Heart right ventricle (tissue), 16 donors: ENCODE measurements around the gene SH3D21. TPM values are rescaled to one million over a fixed set of nuclear protein-coding genes. Genes with fewer than 3 reads are reported as not detected.

Experiments used
- ATAC-seq, 8 donors: fragments of 200-7000 bp; cut with Tn5 transposase; one replicate each; pipeline ENCODE4 v1.9.1; 2020; ENCODE audit warnings: mild to moderate bottlenecking in 8 of 8, moderate library complexity in 8 of 8, moderate number of reproducible peaks in 1 of 8
- DNase-seq, 2 donors: peaks; one replicate each; pipeline ENCODE4 v3.0.0-alpha.2; 2020
- H3K27ac ChIP-seq, 10 donors: fragments of 200-600 bp; sonication (generic) in 2 of 10; one replicate each; pipeline versions ENCODE4 v1.5.0 to v1.8.0; 2020 to 2022; ENCODE audit warnings: mild to moderate bottlenecking in 3 of 10
- H3K27me3 ChIP-seq, 7 donors: fragments of 200-600 bp; one replicate each; pipeline ENCODE4 v1.8.0; 2021 to 2022; ENCODE audit warnings: mild to moderate bottlenecking in 2 of 7
- H3K36me3 ChIP-seq, 9 donors: fragments of 200-600 bp; sonication (generic) in 1 of 9; one replicate each; pipeline versions ENCODE4 v1.5.0 to v1.8.0; 2020 to 2022; ENCODE audit warnings: mild to moderate bottlenecking in 2 of 9
- H3K4me1 ChIP-seq, 9 donors: fragments of 200-600 bp; sonication (generic) in 1 of 9; one replicate each; pipeline versions ENCODE4 v1.5.0 to v1.8.0; 2020 to 2022; ENCODE audit warnings: mild to moderate bottlenecking in 4 of 9
- H3K4me3 ChIP-seq, 10 donors: fragments of 200-600 bp; sonication (generic) in 2 of 10; one replicate each; pipeline versions ENCODE4 v1.5.0 to v1.8.0; 2020 to 2022; ENCODE audit warnings: mild to moderate bottlenecking in 7 of 10, moderate library complexity in 2 of 10
- H3K9me3 ChIP-seq, 11 donors: fragments of 200-600 bp in 10 of 11; sonication (generic) in 2 of 11; one replicate each; pipeline versions ENCODE4 v1.5.0 to v1.8.0; 2013 to 2022; ENCODE audit warnings: mild to moderate bottlenecking in 2 of 11, control low read depth in 1 of 11, moderate library complexity in 1 of 11
- CTCF ChIP-seq, 9 donors: fragments of 200-600 bp; sonication (generic) in 2 of 9; IDR thresholded peaks; one replicate each; pipeline versions ENCODE4 v1.5.0 to v1.8.0; 2021 to 2022; ENCODE audit warnings: antibody characterized with exemption in 9 of 9, mild to moderate bottlenecking in 5 of 9, moderate library complexity in 1 of 9
- WGBS, 2 donors: extraction: QIAGEN DNeasy Blood & Tissue Kit; methylation state at CpG; one replicate each; pipeline ENCODE4 v1.1.7; 2013; ENCODE audit warnings: inconsistent platforms in 1 of 2; 5-methylcytosine and 5-hydroxymethylcytosine counted together
- intact Hi-C, 10 donors: fragments of 100-400 bp; cut with DNase I; formaldehyde crosslinking; loops; one replicate each; pipeline versions ENCODE4 v1.11.1 to v1.14.2; 2022
- polyA plus RNA-seq, 2 donors: library from polyadenylated mRNA; stranded (reverse); fragments of 200-250 nt; gene quantifications; one replicate each; pipeline ENCODE4 v1.2.3, GENCODE V29; 2013
- total RNA-seq, 10 donors: library from RNA; stranded (reverse); fragmentation: NEBNext Ultra II Directional in 3 of 10; extraction: Animal tissue kit (Norgen Biotek cat#: 25700) in 3 of 10; gene quantifications; one replicate each; pipeline versions ENCODE4 v1.2.1 to v1.2.4, GENCODE V29; 2021 to 2023
- donor health status: Arrhythmogenic right ventricular cardiomyopathy.
- donor health status: ischemic (EF 13 %, LVEDD 7.1; RV severe dilation, severe dysfunction).
- donor health status: healthy with polysubstance abuse.
- donor health status: DM: no; HTN: yes; CAD: no.
- donor health status: DM: no; HTN: no; CAD: no.
- donor health status: ischemic (EF 25% LVEDD 6.9; RV normal size, moderate dysfunction).
- donor health status: ischemic (EF 25% LVEDD 5.7; RV mildly dilated, moderate dysfunction).
- donor health status: healthy.
- donor health status: DM: yes; HTN: yes; CAD: no.
- donor health status: Ischemic cardiomyopathy.
- donor health status: ischemic (EF 35%, LVEDD 5.7; RV mildly dilated, moderate dysfunction).
- donor health status: nonischemic (EF 11% LVEDD 7.7; RV severe dilation, severe dysfunction).
- donor health status: DM: yes; HTN: yes; CAD: no.
- donor health status: PGD.
- donor health status: ischemic (EF 29% LVEDD 5.4; RV normal size, mild dysfunction).
- donor health status: nonischemic (EF 23%, LVEDD 6.1; RV moderate dilation, normal function).

The SH3D21 gene
- total and polyA plus RNA-seq, 12 donors, result 0.58 to 4.8 (median 1.7) TPM

DNA sequence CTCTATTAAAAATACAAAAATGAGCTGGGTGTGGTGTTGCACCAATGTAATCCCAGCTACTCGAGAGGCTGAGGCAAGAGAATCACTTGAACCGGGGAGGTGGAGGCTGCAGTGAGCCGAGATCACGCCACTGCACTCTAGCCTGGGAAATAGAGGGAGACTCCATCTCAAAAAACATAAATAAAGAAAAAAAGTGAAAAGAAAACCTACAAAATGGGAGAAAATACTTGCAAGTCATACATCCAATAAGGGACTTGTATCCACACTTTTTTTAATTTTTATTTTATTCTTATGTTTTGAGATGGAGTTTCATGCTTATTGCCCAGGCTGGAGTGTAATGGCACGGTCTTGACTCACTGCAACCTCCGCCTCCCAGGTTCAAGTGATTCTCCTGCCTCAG, 29.5 kb upstream of the SH3D21 start:
- no peak for TF ChIP-seq CTCF (IDR thresholded peaks at IDR 0.05)
- no peak for DNase-seq
- intact Hi-C loops, result no loop called here
- no peaks in the 10 kb centered on the region for H3K9me3 ChIP-seq
- no peaks in the 10 kb centered on the region for H3K27me3 ChIP-seq
- WGBS, 2 donors, result 97 to 99% methylated on average over 6 of the region's 6 CpGs
- peaks cover 0 to 67% (median 46%) of the 10 kb centered on the region in 9 donors for H3K4me1 ChIP-seq
- H3K36me3 ChIP-seq, result peaks cover 0 to 36% (median 0%) of the 10 kb centered on the region in 9 donors
- no peak overlapping the region for H3K4me3 ChIP-seq
- peak overlapping the region in 1 of 10 donors; percentile 82 for H3K27ac ChIP-seq
- no peak for ATAC-seq

DNA sequence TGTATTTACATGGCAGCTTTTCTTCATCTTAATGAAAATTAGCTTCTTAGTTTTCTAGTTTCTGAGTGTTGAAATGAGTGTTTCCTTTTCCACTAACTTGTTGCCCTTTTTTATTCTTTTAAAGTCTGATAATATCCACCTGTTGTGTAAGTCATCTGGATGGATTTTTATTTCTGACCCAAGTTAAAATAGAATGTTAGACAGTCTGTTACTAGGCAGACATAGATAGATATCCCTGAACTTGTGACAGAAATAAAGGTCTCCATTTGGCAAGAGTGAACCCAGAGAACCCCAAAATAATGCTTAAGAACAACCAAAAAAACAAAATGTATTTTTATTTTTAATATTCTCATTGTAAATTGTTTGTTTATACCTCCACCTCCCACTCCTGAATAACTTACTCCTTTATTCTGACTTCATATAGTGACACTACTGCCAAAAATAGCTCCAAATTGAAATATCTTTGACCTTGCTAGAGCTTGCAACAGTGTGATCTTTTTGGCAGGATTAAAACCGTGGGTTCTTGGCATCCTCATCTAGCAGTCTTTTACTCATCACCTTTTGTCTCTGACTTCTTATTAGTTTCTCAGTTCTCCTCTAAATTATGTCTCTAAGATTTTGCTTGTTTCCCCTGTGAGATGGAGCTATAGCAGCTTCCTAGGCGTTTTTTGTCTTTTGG, 26.9 kb upstream of the SH3D21 start:
- no peak for TF ChIP-seq CTCF (IDR thresholded peaks at IDR 0.05)
- Histone ChIP-seq H3K36me3 (peaks cover 0 to 34% (median 0%) of the 10 kb centered on the region in 9 donors), H3K27me3 (no peaks in the 10 kb centered on the region), H3K4me1 (peaks cover 0 to 75% (median 49%) of the 10 kb centered on the region in 9 donors), H3K9me3 (no peaks in the 10 kb centered on the region), H3K4me3 (no peak overlapping the region), H3K27ac (peak overlapping the region; percentile 43 to 86 (median 76))
- intact Hi-C loops, result loop anchor here in 1 of 10 donors (2.0 kb wide), 1 partner anchor 54 kb away; the partner anchor contains the start of gene THRAP3
- DNase-seq (no peak), ATAC-seq (peak in 7 of 8 donors; percentile 69 to 88 (median 77))
- WGBS, 2 donors, result 30 to 31% methylated on average over 2 of the region's 2 CpGs

DNA sequence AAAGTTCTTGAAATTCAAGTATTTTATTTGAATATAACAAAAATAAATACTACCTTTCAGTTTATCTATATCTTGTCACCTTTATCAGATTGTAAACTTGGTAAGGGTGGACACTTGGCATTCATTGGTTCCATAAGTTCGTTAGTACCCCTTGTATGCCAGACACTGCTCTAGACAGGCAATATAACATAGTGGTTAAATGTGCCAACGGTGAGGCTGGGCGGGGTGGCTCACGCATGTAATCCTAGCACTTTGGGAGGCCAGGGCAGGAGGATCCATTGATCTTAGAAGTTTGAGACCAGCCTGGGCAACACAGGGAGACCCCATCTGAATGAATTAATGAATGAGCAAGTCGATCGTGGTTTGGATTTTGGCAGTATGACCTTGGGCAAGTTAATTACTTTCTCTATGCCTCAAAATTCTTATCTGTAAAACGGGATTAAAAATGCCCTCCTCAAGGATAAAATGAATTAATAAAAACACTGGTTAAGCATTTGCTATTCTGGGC, 26.3 kb upstream of the SH3D21 start:
- Histone ChIP-seq H3K4me1 (peaks cover 3 to 81% (median 50%) of the 10 kb centered on the region in 9 donors), H3K4me3 (no peak overlapping the region), H3K9me3 (no peaks in the 10 kb centered on the region), H3K36me3 (peaks cover 0 to 36% (median 0%) of the 10 kb centered on the region in 9 donors), H3K27ac (peak overlapping the region; percentile 43 to 86 (median 76)), H3K27me3 (no peaks in the 10 kb centered on the region)
- ATAC-seq (peak in 3 of 8 donors; percentile 28 to 51 (median 45)), DNase-seq (no peak)
- TF ChIP-seq CTCF (IDR thresholded peaks at IDR 0.05), result no peak
- 60 to 73% methylated on average over 7 of the region's 7 CpGs for WGBS, 2 donors
- intact Hi-C loops, result loop anchor here in 9 of 10 donors (2.0 to 10.0 kb wide), 10 partner anchors 38 to 185 kb away; partner anchors contain the start of genes THRAP3 (in 4 of the 9), MAP7D1 (in 1 of the 9) and TRAPPC3 (in 1 of the 9)

DNA sequence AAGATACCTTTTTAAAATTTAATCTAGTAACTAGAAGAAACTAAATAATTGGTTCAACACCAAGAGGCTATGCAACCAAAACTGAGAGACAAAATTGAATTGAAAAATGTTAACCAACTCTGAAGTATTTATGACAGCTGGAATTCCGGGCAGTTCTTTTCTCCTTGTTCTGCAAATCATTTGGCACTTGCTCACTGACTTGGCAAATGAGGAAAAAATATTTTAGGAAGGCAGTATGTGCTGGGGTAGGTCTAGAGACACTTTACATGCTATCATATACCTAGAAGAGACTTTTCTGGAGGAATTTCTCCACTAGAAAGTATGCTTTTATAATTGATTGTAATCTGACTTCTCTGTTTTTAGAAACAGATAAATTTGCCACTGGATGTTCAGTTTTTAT, 22.1 kb upstream of the SH3D21 start:
- TF ChIP-seq CTCF (IDR thresholded peaks at IDR 0.05), result no peak
- intact Hi-C loops, result loop anchor here in 9 of 10 donors (1.0 to 10.0 kb wide), 11 partner anchors 42 to 189 kb away; partner anchors contain the start of genes THRAP3 (in 3 of the 9), TRAPPC3 (in 2 of the 9) and MAP7D1 (in 1 of the 9)
- Histone ChIP-seq H3K4me1 (peaks cover 3 to 92% (median 62%) of the 10 kb centered on the region in 9 donors), H3K9me3 (no peaks in the 10 kb centered on the region), H3K4me3 (peak overlapping the region in 1 of 10 donors; percentile 2), H3K27me3 (no peaks in the 10 kb centered on the region), H3K36me3 (peaks cover 0 to 78% (median 24%) of the 10 kb centered on the region in 9 donors), H3K27ac (peak overlapping the region; percentile 3 to 82 (median 67))
- ATAC-seq, result peak in 4 of 8 donors; percentile 33 to 53 (median 44)
- WGBS, 2 donors, result 34 to 40% methylated on average over 1 of the region's 1 CpG
- no peak for DNase-seq
